Panc1 (cell line): ENCODE measurements around the gene TRAPPC12. TPM values are rescaled to one million over a fixed set of nuclear protein-coding genes. Genes with fewer than 3 reads are reported as not detected.

Source experiments
- ATAC-seq: fragments of 200-7000 bp; cut with Tn5 transposase; 2 replicates; pipeline ENCODE4 v1.9.1; 2020; ENCODE audit warnings: mild to moderate bottlenecking, moderate library complexity
- BruUV-seq: library from RNA; stranded (reverse); fragments of 400-500 nt; replicated peaks from 2 replicates; lab custom pipeline; 2021; lab: Mats Ljungman, UMichigan
- CTCF ChIA-PET: fragments of 300-600 bp; sonication (Branson Sonifier 250); formaldehyde crosslinking; loops from one replicate; lab custom pipeline; 2022; ENCODE audit warnings: antibody characterized with exemption; lab: Charles Lee
- POLR2A ChIA-PET: fragments of 300-600 bp; sonication (Branson Sonifier 250); formaldehyde crosslinking; loops from one replicate; lab custom pipeline; 2022; ENCODE audit warnings: antibody characterized with exemption; lab: Charles Lee
- DNase-seq: peaks from one replicate; pipeline ENCODE4 v3.0.0-alpha.2; 2010; ENCODE audit warnings: low read depth, low spot score
- H3K27ac ChIP-seq: 2 replicates; pipeline ENCODE4 v1.5.1; 2011; ENCODE audit warnings: mild to moderate bottlenecking, low read length, inconsistent platforms
- H3K27me3 ChIP-seq: fragments of 200-500 bp; sonication (Bioruptor generic); 2 replicates; pipeline ENCODE4 v1.6.0; 2014; ENCODE audit warnings: low read length, inconsistent platforms; ENCODE audit not compliant: control insufficient read depth, insufficient read depth
- H3K36me3 ChIP-seq: fragments of 200-500 bp; sonication (Bioruptor generic); 2 replicates; pipeline ENCODE4 v1.5.1; 2014; ENCODE audit warnings: inconsistent platforms, mild to moderate bottlenecking, low read length, moderate library complexity; ENCODE audit not compliant: control insufficient read depth, insufficient read depth
- H3K4me1 ChIP-seq: 2 replicates; pipeline ENCODE4 v1.5.1; 2011; ENCODE audit warnings: inconsistent platforms, mild to moderate bottlenecking, low read length, moderate library complexity; ENCODE audit not compliant: control insufficient read depth, insufficient read depth
- H3K4me3 ChIP-seq, 2 experiments: 2 replicates each; pipeline ENCODE4 v1.5.1; 2011 to 2012; ENCODE audit warnings: low read depth in 2 of 2, low read length in 2 of 2, mild to moderate bottlenecking in 2 of 2, inconsistent platforms in 1 of 2, moderate library complexity in 1 of 2
- H3K9me3 ChIP-seq: fragments of 200-500 bp; sonication (Bioruptor generic); 2 replicates; pipeline ENCODE4 v1.5.1; 2014; ENCODE audit warnings: low read depth, mild to moderate bottlenecking, inconsistent platforms, low read length, moderate library complexity; ENCODE audit not compliant: control insufficient read depth, insufficient read depth
- CTCF ChIP-seq: fragments of 450-650 bp; IDR thresholded peaks from 2 replicates; pipeline ENCODE4 v1.5.1; 2017; ENCODE audit warnings: mild to moderate bottlenecking
- POLR2AphosphoS5 ChIP-seq: IDR thresholded peaks from 2 replicates; pipeline ENCODE4 v1.6.1; 2012; ENCODE audit warnings: mild to moderate bottlenecking, low read depth, low read length, moderate library complexity
- REST ChIP-seq, 2 experiments: IDR thresholded peaks; 2 replicates each; pipeline ENCODE4 v1.6.1; 2011 to 2012; ENCODE audit warnings: low read depth in 2 of 2, control low read depth in 1 of 2, low read length in 1 of 2, mild to moderate bottlenecking in 1 of 2, moderate library complexity in 1 of 2; ENCODE audit not compliant: insufficient read depth in 1 of 2
- SIN3A ChIP-seq: IDR thresholded peaks from 2 replicates; pipeline ENCODE4 v1.6.1; 2012; ENCODE audit warnings: low read depth, mild to moderate bottlenecking, low read length, moderate library complexity, borderline replicate concordance; ENCODE audit not compliant: insufficient read depth
- TCF7L2 ChIP-seq: IDR thresholded peaks from 2 replicates; pipeline ENCODE4 v1.6.1; 2011; ENCODE audit warnings: mild to moderate bottlenecking, low read depth, low read length, inconsistent platforms
- in situ Hi-C: cut with HindIII; loops from 2 replicates; pipeline ENCODE4 v1.10.0; 2016; ENCODE audit warnings: low sequenced_read_pairs, low pct_unique_long_range_greater_than_20kb
- intact Hi-C: fragments of 100-400 bp; cut with micrococcal nuclease; formaldehyde crosslinking; loops from one replicate; pipeline ENCODE4 v1.10.0; 2022; ENCODE audit not compliant: unreplicated experiment
- total RNA-seq: library from RNA; stranded (reverse); gene quantifications from one replicate; pipeline ENCODE4 v1.2.1, GENCODE V29; 2021; ENCODE audit not compliant: unreplicated experiment

TRAPPC12 gene
- total RNA-seq, 1 experiment from 2014 or later = 78.7 TPM

GRCh38 chr2:3338340-3338739, 41.2 kb upstream of the TRAPPC12 start:
- Histone ChIP-seq H3K9me3 (no peaks in the 10 kb centered on the region), H3K4me3 (no peak overlapping the region), H3K36me3 (no peaks in the 10 kb centered on the region), H3K4me1 (no peaks in the 10 kb centered on the region), H3K27ac (no peak overlapping the region), H3K27me3 (no peaks in the 10 kb centered on the region)
- ChIA-PET POLR2A (no interaction called here), CTCF (no interaction called here)
- DNase-seq (no peak), ATAC-seq (no peak)
- in situ Hi-C loops = no loop called here
- TF ChIP-seq CTCF = no peak
- TF ChIP-seq POLR2AphosphoS5 = no peak
- TF ChIP-seq REST (IDR thresholded peaks at IDR 0.05; ENCODE audit: insufficient read depth in 1 of 2, low read depth in 2 of 2, low read length in 1 of 2) = no peak
- BruUV-seq = no TSS peak
- intact Hi-C loops = no loop called here

GRCh38 chr2:3340144-3340543, 39.4 kb upstream of the TRAPPC12 start:
- H3K4me3 ChIP-seq = no peak overlapping the region
- ATAC-seq (no peak), DNase-seq (no peak)
- H3K27me3 ChIP-seq = no peaks in the 10 kb centered on the region
- in situ Hi-C loops (no loop called here), intact Hi-C loops (no loop called here)
- H3K36me3 ChIP-seq = no peaks in the 10 kb centered on the region
- no peak overlapping the region for H3K27ac ChIP-seq
- H3K4me1 ChIP-seq = no peaks in the 10 kb centered on the region
- ChIA-PET POLR2A (no interaction called here), CTCF (no interaction called here)
- no peak for TF ChIP-seq SIN3A
- no peak for TF ChIP-seq CTCF
- no peak for TF ChIP-seq POLR2AphosphoS5
- no peak for TF ChIP-seq TCF7L2
- TF ChIP-seq REST (IDR thresholded peaks at IDR 0.05; ENCODE audit: insufficient read depth in 1 of 2, low read depth in 2 of 2, low read length in 1 of 2) = no peak
- H3K9me3 ChIP-seq = no peaks in the 10 kb centered on the region
- no TSS peak for BruUV-seq
